ENCODE data around the gene ZNF580. TPM values are rescaled to one million over a fixed set of nuclear protein-coding genes. Genes with fewer than 3 reads are reported as not detected.
A peak's percentile ranks its signal among the peaks of the same experiment; 100 is the strongest.

ZNF580 gene
- total RNA-seq, 1 experiment from 2014 or later = 22.8 TPM

GRCh38 chr19:55659822-55660221 is 19.0 kb downstream of the ZNF580 start:
- peak overlapping the region in 1 of 2 experiments; percentile 66; a peak in 2 of 5 replicates for H3K4me3 Mint-ChIP-seq
- peaks cover 23 to 29% of the 10 kb centered on the region in 2 experiments for H3K4me1 Mint-ChIP-seq

More at GRCh38 chr19:55659822-55660221, 19.0 kb downstream of the ZNF580 start:
- Histone ChIP-seq H3K4ac (ENCODE audit: low read depth, low read length) (no peak overlapping the region), H2BK15ac (ENCODE audit: low read depth, low read length) (no peak overlapping the region), H3K27ac (ENCODE audit: insufficient read length, low read depth, low read length) (no peak overlapping the region), H3K23ac (ENCODE audit: insufficient read length, low read depth, low read length) (no peak overlapping the region), H3K18ac (ENCODE audit: insufficient read length, low read depth, low read length) (no peak overlapping the region), H4K91ac (ENCODE audit: insufficient read length, low read depth, low read length) (no peak overlapping the region), H2AK5ac (ENCODE audit: insufficient read length, low read length) (no peak overlapping the region), H2BK12ac (ENCODE audit: insufficient read length, low read depth, low read length) (no peak overlapping the region), H4K20me1 (ENCODE audit: control insufficient read depth, insufficient read depth, insufficient read length) (no peaks in the 10 kb centered on the region), H3K4me2 (ENCODE audit: insufficient read depth, insufficient read length, low read length) (no peak overlapping the region), H3K4me1 (ENCODE audit: insufficient read depth, low read length) (peaks cover 7% of the 10 kb centered on the region; the same call in 1 of the 2 replicates), H3T11ph (ENCODE audit: low read length) (no peak overlapping the region), H3K79me1 (ENCODE audit: insufficient read depth, low read depth, low read length, poor library complexity, severe bottlenecking) (no peaks in the 10 kb centered on the region), H3K79me2 (ENCODE audit: insufficient read depth, low read length) (peaks cover 50% of the 10 kb centered on the region), H3K9me3 (ENCODE audit: control insufficient read depth, low read depth, low read length) (no peaks in the 10 kb centered on the region), H2AFZ (ENCODE audit: low read length) (no peak overlapping the region), H3K23me2 (ENCODE audit: insufficient read length, low read depth, low read length, poor library complexity, severe bottlenecking) (peaks cover 11% of the 10 kb centered on the region), H3K14ac (ENCODE audit: insufficient read depth, low read length) (no peak overlapping the region), H4K5ac (ENCODE audit: insufficient read length, low read depth, low read length) (no peak overlapping the region), H3K27me3 (ENCODE audit: insufficient read depth, low read length) (no peaks in the 10 kb centered on the region), H2BK5ac (ENCODE audit: insufficient read length, low read length) (no peak overlapping the region), H3K9ac (ENCODE audit: extremely low read depth, insufficient read length, low read length) (no peak overlapping the region), H4K8ac (replicated peaks; ENCODE audit: insufficient read length, low read depth, low read length) (no peak overlapping the region), H3K56ac (ENCODE audit: insufficient read length, low read depth, low read length) (no peak overlapping the region), H2BK120ac (ENCODE audit: low read depth, low read length, poor library complexity, severe bottlenecking) (no peak overlapping the region), H2BK20ac (ENCODE audit: low read depth, low read length, poor library complexity, severe bottlenecking) (no peak overlapping the region)
- H3K27me3 Mint-ChIP-seq (ENCODE audit: low read depth) = no peaks in the 10 kb centered on the region
- peaks cover 52 to 82% (median 67%) of the 10 kb centered on the region in 3 experiments for H3K36me3 Mint-ChIP-seq (ENCODE audit: insufficient read depth in 1 of 3, low read depth in 3 of 3)
- no peaks in the 10 kb centered on the region; a peak in 1 of 5 replicates for H3K9me3 Mint-ChIP-seq
- no peak for TF ChIP-seq CTCF (conservative IDR thresholded peaks at IDR 0.05)
- WGBS (ENCODE audit: extremely low coverage, insufficient read length, low lambda C conversion rate) = no CpG with 5 or more reads among the region's 9 CpGs
- peak overlapping the region in 2 of 3 experiments; percentile 90 to 92; a peak in 4 of 7 replicates for H3K27ac Mint-ChIP-seq
- no peak for DNase-seq
